GM13977 (cell line): ENCODE results near the gene MYLIP.

Source experiments
- DNase-seq: peaks from one replicate; pipeline ENCODE4 v3.0.0; 2012; ENCODE audit warnings: low spot score
- in situ Hi-C: fragments of 300-500 bp; cut with MboI; formaldehyde crosslinking; loops from one replicate; pipeline ENCODE4 v1.12.0; 2022; ENCODE audit warnings: low sequenced_read_pairs, low pct_unique_long_range_greater_than_20kb, mixed read lengths, inconsistent platforms; ENCODE audit not compliant: unreplicated experiment
- TF ChIP-seq, protein P1 (sequence below): IDR thresholded peaks from 2 replicates; pipeline ENCODE4 v1.5.1; 2012; ENCODE audit warnings: mild to moderate bottlenecking, control low read depth; ENCODE audit not compliant: insufficient read depth; ENCODE audit errors: extremely low read depth, missing control alignments

Gene MYLIP

DNA sequence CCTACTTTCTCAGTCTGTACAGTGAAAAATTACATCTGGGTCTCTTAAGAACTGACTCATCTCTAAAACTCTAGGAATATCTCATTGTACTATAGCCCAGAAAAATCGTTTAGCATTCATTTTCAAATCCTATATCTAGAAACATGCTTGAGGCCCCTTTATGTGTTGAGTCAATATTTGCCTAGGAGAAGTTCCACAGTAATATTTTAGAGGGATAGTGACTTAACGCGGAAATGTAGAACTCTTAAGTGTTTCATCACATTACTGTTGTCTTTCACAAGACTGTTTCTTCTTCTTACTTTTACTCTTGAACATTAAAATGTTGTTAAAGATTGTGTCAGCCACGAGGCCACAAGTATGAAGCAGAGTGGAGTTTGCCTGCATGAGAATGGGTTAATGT is 23.0 kb upstream of the MYLIP start:
- in situ Hi-C loops: no loop called here
- TF ChIP-seq, protein P1, sequence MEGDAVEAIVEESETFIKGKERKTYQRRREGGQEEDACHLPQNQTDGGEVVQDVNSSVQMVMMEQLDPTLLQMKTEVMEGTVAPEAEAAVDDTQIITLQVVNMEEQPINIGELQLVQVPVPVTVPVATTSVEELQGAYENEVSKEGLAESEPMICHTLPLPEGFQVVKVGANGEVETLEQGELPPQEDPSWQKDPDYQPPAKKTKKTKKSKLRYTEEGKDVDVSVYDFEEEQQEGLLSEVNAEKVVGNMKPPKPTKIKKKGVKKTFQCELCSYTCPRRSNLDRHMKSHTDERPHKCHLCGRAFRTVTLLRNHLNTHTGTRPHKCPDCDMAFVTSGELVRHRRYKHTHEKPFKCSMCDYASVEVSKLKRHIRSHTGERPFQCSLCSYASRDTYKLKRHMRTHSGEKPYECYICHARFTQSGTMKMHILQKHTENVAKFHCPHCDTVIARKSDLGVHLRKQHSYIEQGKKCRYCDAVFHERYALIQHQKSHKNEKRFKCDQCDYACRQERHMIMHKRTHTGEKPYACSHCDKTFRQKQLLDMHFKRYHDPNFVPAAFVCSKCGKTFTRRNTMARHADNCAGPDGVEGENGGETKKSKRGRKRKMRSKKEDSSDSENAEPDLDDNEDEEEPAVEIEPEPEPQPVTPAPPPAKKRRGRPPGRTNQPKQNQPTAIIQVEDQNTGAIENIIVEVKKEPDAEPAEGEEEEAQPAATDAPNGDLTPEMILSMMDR: no peak
- DNase-seq: no peak

DNA sequence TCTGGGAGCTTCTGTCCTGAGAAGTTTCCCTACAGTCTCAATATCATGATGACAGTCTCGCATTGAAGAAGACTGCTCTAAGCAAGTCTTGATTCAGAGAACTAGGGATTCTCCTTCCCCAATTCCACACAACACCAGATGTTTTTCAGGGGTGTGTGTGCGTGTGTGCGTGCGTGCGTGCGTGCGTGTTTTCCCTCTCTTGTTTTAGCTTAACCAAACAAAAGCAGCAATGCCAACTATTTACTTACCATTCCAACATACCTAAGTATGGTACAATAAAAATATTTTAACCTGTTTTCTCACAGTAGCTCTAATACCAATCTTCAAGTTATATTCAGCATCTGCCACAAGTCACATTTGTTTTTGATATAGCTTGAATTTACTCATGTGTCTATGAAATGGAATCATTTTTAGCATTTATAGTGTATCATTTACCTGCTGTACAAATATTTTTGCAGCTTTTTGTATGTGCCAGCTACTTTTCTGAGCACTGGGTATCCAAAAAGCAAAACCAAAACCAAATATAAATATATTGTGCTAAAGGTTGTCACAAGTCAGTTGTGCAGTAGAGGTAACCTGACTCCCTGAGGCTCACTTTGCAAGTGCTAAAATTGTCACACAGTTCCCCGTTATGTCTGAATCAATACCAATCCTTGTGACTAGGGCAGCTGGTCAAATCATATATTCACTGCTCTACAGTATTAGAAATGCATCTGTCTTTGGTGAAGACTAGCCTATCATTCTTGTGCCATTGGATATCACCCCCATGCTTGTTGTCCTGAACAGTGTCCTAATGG is 21.7 kb upstream of the MYLIP start:
- DNase-seq: no peak
- TF ChIP-seq, protein P1: no peak
- in situ Hi-C loops: no loop called here

DNA sequence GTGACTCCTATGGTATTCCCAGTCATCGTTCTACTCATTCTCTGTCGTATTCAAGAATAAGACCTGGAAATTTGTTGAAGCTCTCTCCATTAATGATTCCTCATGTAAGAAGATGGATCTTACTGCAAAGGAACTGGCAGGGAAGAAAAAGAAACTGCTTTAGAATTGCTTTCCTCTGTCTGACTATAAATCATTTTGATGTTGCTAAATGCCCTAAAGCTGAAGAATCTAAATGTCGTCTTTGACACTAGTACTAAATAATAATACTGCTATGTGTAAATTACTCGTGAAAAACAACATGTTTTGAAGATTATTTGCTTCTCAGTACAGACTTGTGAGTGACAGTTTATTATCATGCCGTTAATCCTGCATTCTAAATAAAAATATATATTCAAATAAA is 20.5 kb upstream of the MYLIP start:
- TF ChIP-seq, protein P1: no peak
- in situ Hi-C loops: no loop called here
- no peak for DNase-seq

DNA sequence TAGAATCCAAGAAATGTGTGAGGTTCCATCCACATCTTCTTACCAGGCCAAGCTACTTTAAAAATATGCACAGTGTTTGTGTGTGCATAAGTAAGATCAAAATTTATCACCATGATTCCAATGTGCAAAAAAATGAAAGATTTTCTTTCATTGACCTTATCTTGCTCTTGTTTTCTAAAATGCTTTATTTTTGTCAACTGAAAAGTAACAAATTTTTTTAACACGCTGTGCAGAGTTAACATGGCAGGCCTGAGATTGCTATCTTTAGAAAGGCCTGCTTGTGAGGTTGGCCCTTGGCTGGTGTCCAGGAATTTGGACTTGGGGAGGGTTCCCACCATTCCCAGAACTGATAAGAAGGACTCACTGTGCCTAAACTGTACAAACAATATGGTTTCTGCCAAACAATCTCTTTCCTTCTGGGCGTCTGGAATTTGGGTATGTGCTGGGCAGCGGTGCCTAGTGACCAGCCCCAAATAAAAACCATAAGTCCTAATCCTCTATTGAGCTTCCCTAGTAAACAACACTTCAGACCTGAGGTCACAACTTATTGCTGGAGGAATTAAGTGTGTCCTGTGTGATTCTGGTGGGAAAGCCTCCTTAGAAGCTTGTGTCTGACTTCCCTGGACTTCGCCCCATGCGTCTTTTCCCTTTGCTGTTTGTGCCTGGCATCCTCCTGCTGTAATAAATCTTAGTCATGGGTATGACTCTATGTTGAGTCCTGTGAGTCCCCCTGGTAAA is 19.8 kb upstream of the MYLIP start:
- in situ Hi-C loops: no loop called here
- DNase-seq: no peak
- TF ChIP-seq, protein P1: no peak

DNA sequence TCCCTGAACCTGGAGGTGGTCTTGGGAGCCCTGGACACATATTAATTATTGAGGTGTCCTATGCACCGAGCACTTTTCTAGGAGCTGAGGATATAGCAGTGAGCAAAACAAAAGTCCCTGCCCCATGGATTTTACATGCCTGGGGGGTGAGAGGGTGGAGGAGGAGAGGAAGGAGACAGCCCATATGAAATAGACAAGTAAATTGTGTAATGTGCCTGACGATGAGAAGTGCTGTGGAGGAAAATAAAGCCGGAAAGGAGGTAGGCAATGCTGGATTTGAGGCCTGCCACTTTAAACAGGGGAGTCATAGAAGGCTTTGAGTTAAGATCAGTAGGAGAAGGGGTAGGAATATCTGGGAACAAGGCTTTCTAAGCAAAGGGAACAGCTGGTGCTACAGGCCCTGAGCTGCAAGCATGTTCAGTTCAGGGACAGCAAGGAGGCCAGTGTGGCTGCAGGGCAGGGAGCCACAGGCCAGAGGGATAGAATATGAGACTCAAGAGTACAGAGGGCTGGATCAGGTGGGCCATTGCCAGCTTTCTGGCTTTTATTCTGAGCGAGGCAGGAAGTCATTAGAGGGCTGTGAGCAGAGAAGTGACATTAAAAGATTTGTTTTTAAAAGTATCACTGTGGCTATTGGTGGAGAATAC is 19.1 kb upstream of the MYLIP start:
- TF ChIP-seq, protein P1: no peak
- no peak for DNase-seq
- in situ Hi-C loops: no loop called here

DNA sequence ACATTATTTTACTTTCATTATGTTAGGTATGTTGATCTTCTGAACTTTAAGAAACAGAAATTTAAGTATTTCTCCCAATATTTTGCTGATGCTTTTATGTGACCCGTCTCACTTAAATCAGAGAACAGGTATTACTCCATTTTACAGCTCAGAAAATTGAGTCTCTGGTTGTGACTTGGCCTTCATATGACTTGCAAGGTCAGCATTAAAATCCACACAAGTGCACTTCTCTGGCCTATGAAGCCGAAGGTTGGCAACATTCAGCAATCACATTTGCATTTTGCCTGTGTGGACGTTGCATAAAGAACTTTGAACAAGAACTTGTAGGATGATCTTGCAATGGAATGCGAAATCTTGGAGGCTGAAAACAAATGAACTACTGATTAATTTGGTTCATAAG is 10.1 kb upstream of the MYLIP start:
- in situ Hi-C loops: no loop called here

More for the DNA sequence above, 10.1 kb upstream of the MYLIP start:
- TF ChIP-seq, protein P1: no peak
- no peak for DNase-seq
